AG10803 (cell line): ENCODE results near the gene GNPDA1.

Source experiments
- DNase-seq: peaks from one replicate; pipeline ENCODE4 v3.0.0; 2010; ENCODE audit warnings: low read depth
- H3K4me3 ChIP-seq: 2 replicates; pipeline ENCODE4 v1.5.1; 2011; ENCODE audit warnings: mild to moderate bottlenecking, low read length, control low read depth
- TF ChIP-seq, protein P1 (sequence below): conservative IDR thresholded peaks from 2 replicates; pipeline ENCODE4 v1.5.1; 2011; ENCODE audit warnings: mild to moderate bottlenecking, low read length, control low read depth, inconsistent platforms

Gene GNPDA1

DNA sequence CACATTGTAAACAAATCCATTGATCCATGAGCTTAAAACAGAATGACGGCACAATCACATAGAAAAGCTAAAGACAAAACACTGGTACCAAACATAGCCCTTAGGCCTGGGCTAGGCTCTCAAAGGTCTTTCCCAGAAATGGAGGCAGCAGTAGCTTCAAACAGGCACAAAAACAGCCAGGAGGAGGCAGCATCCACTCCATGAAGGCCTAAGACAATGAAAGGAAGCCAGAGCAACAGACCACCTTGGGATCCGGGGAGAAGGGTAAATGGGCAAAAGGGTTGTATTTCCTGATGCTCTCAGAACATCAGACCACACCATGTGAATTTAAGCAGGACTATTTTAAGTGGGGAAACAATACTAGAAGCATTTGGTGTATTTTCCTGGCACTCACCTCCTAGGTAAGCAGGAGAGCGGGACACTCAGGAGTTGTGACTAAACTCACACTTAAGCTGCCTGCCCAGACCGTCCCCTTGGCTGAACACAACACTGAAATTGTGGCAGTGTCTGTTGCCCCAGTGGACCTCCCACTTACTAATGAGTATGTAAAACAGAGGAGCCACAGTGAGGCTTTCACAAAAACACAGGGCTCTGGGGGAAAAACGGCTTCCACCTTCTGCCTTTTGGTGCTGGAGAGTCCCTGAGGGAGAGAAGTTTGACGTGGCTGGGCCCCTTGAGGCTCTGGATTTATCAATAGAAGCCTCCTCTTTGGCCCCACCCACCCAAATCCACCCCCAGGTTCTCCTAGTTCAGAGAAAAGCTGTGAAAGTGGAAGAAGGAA is 11.9 kb downstream of the GNPDA1 start:
- TF ChIP-seq, protein P1, sequence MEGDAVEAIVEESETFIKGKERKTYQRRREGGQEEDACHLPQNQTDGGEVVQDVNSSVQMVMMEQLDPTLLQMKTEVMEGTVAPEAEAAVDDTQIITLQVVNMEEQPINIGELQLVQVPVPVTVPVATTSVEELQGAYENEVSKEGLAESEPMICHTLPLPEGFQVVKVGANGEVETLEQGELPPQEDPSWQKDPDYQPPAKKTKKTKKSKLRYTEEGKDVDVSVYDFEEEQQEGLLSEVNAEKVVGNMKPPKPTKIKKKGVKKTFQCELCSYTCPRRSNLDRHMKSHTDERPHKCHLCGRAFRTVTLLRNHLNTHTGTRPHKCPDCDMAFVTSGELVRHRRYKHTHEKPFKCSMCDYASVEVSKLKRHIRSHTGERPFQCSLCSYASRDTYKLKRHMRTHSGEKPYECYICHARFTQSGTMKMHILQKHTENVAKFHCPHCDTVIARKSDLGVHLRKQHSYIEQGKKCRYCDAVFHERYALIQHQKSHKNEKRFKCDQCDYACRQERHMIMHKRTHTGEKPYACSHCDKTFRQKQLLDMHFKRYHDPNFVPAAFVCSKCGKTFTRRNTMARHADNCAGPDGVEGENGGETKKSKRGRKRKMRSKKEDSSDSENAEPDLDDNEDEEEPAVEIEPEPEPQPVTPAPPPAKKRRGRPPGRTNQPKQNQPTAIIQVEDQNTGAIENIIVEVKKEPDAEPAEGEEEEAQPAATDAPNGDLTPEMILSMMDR, result peak; percentile 38
- no peak overlapping the region for H3K4me3 ChIP-seq
- DNase-seq, result no peak

DNA sequence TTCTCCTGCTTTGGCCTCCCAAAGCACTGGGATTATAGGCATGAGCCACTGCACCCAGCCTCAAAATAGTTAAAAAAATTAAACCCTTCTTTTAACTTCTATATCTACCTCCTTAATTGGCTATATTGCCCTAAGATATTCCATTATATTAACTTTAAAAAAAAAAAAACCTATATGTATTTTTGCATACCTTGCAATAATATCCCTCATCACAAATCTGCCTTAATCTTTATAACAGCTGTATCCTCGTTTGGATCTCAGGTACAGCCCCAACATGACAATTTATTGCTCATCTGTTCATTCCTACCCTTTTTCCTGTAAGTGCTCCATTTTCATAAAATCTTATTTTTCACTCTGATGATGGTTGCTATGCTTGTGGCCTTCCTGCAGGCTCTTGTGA is 12.7 kb downstream of the GNPDA1 start:
- H3K4me3 ChIP-seq, result no peak overlapping the region
- DNase-seq, result no peak
- TF ChIP-seq, protein P1, result no peak

- TF ChIP-seq, protein P1, result no peak
- H3K4me3 ChIP-seq, result no peak overlapping the region
- DNase-seq, result no peak
Observed at GRCh38 chr5:141997358-141997960, 15.4 kb downstream of the GNPDA1 start.

DNA sequence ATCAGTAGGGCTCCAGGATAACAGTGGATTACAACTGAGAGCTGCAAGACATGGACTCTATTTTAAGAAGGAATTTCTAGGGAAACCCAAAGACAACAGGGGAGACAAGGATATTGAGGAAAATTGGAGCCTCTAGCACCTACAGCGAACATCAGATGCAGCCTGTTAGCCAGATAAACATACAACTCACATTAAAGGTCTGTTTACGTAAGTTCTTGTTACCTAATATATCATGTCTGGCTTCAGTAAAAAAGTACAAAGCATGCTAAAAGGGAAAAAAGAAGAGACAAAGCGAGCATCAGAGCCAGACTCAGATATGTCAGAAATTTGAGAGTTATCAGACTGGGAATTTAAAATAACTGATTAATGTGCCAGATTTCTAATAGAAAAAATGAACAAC is 17.2 kb downstream of the GNPDA1 start:
- H3K4me3 ChIP-seq, result no peak overlapping the region
- TF ChIP-seq, protein P1, result no peak
- DNase-seq, result no peak

- no peak for DNase-seq
- TF ChIP-seq, protein P1, result no peak
- H3K4me3 ChIP-seq, result no peak overlapping the region
Observed at GRCh38 chr5:141994511-141995136, 18.2 kb downstream of the GNPDA1 start.

DNA sequence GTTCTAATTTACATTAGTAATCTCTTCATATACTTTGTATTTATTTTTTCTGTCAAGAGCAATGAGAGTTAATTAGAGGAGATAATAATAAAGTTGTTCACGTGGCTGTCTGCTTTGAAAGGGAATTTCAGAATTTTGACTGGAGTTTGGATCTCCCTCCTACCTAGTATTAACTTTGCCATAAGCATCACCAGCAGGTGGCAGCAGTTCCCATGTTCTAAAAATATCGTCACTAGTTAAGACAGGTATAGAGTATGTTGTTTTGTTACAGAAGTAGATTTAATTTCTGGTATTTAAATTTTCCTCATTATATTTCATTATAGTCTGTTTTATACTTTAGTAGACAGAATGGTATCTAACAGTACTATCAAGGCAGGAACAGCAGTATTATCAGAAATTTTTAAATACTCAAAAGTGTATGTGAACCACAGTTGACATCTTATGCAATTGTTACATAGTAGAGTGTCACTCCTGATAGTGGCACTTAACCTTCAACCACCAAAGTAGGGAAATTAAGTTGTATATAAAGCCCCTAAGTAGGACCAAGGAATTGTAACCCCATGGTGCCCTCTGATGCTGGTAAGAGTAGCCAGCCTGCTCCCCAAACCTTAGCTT is 20.4 kb downstream of the GNPDA1 start:
- H3K4me3 ChIP-seq, result no peak overlapping the region
- peak; percentile 57 for DNase-seq
- TF ChIP-seq, protein P1, result peak; percentile 85
